Measurements from ENCODE around the gene PIP5K1A. TPM values are rescaled to one million over a fixed set of nuclear protein-coding genes. Genes with fewer than 3 reads are reported as not detected.
A peak's percentile ranks its signal among the peaks of the same experiment; 100 is the strongest.

Gene PIP5K1A
- total RNA-seq, 1 donor from 2014 or later, result 28.5 TPM

DNA sequence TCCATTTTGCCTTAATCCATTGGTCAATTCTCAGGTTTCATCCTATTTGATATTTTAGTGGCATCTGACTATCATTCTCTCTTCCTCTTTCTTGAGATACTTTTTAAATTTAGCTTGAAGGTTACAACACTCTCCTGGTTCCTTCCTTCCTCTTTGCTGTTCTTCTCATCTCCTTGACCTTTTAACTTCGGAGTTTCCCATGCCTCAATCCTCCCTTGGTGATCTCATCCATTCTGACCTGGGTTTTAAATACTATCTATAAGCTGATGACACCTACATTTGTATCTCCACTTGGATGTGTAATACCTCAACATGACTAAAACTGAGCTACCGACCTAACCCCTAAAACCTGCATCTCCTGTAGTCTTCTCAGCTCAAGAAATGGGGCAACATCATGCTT lies 78.9 kb downstream of the PIP5K1A start:
- no peaks in the 10 kb centered on the region for H3K27me3 ChIP-seq (ENCODE audit: low read depth)
- intact Hi-C loops (cut with micrococcal nuclease), result no loop called here

DNA sequence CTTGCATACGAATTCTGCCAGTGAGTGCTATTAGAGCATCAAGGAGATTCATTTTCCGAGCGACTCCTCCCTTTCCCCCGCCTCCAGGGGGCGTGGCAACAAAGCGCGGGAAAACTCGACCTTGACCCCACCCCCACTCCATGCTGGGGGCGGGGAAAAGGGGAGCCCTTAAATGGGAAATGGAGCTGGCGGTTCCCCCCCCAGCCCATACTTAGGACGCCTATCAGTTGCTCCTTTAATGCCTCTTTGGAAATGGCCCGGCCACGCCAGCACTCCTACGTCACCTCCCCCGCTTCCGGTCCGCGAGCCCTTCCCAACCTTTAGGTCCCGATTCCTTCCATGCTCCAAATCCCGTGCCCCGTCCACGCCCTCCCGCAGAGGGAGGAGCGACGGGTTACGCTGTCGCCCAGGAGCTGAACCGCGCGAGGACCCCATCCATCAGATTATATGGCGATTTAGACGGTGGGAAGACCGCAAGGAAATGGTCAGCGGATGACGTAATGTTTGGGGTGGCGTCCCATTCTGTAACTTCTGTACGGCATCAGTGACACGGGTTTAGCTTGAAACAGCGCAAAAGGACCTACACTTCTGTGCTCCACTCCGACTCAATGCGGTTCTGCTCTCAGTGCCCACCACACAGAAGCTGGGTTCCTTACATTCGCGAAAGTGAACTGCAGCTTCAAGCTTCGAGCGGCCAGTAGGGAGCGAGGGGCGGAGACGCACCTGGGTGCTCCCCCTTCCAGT lies 83.0 kb downstream of the PIP5K1A start:
- intact Hi-C loops (cut with micrococcal nuclease), result no loop called here
- DNase-seq, result peak; percentile 96
- TF ChIP-seq, protein P1, sequence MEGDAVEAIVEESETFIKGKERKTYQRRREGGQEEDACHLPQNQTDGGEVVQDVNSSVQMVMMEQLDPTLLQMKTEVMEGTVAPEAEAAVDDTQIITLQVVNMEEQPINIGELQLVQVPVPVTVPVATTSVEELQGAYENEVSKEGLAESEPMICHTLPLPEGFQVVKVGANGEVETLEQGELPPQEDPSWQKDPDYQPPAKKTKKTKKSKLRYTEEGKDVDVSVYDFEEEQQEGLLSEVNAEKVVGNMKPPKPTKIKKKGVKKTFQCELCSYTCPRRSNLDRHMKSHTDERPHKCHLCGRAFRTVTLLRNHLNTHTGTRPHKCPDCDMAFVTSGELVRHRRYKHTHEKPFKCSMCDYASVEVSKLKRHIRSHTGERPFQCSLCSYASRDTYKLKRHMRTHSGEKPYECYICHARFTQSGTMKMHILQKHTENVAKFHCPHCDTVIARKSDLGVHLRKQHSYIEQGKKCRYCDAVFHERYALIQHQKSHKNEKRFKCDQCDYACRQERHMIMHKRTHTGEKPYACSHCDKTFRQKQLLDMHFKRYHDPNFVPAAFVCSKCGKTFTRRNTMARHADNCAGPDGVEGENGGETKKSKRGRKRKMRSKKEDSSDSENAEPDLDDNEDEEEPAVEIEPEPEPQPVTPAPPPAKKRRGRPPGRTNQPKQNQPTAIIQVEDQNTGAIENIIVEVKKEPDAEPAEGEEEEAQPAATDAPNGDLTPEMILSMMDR (IDR thresholded peaks at IDR 0.05; ENCODE audit: borderline replicate concordance), result peak; percentile 47
- Histone ChIP-seq H3K9me3 (replicated peaks) (no peaks in the 10 kb centered on the region), H3K27me3 (ENCODE audit: low read depth) (no peaks in the 10 kb centered on the region), H3K4me1 (peaks cover 31% of the 10 kb centered on the region), H3K27ac (replicated peaks) (peak overlapping the region; percentile 95), H3K36me3 (peaks cover 4% of the 10 kb centered on the region), H3K4me3 (peak overlapping the region; percentile 91)

More for the DNA sequence above, 78.9 kb downstream of the PIP5K1A start:
- Histone ChIP-seq H3K4me3 (no peak overlapping the region), H3K36me3 (peaks cover 3% of the 10 kb centered on the region), H3K9me3 (replicated peaks) (no peaks in the 10 kb centered on the region), H3K27ac (replicated peaks) (no peak overlapping the region), H3K4me1 (peaks cover 10% of the 10 kb centered on the region)
- TF ChIP-seq, protein P1 (IDR thresholded peaks at IDR 0.05; ENCODE audit: borderline replicate concordance), result no peak
- no peak for DNase-seq

DNA sequence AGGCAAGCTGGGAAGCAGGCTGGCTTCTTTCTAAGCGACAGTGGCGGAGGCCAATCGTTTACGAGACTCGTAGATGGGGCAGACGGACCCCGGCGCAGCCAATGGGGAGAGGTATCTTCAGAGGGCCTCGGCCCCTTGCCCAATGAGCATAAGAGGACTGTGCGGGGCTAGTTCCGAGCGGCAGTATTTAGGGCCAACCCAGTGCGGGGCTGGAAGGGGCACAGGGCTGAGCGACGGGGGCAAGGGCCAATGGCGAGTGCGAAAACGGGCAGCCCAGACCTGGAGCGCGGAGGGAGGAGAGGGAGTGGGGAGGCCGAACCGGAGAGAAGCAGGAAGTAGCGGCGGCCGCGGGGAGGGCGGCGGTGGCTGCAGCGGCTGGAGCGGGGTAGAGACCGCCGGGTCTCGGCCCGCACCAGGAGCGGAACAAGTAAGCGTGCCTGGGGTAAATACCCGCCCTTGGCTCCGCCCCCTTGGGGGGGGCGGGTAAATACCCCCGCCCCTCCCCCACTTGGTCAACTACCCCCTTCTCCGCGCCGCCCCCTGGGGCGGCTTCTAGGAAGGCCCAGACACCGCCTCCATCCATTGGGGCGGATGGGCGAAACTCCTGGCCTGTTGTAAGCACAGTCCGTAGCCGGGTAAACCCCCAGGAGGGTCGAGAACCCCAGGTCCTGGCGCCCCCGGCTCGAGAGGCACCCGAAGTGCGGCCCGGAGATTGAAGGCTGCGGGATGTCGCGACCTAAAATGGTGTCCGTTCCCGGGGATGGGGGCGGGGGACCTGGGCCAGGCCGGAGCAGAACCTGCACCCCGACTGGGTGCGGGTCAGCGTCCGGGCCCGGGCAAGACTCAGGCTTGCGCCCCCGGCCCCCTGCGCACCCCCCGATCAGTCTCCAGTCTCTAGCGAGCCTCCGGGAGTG lies 83.9 kb downstream of the PIP5K1A start, which contains the start of gene ZNF687:
TSS of gene ZNF687 (plus strand) at position 331 of the 914 bp plus-strand sequence. CDS start 3,993 bp downstream, outside the sequence.
- peak within 1 kb of the TSS; percentile 95 for H3K27ac ChIP-seq (replicated peaks)
- peaks cover 13% of the 10 kb centered on the region for H3K36me3 ChIP-seq
- H3K27me3 ChIP-seq (ENCODE audit: low read depth), result no peaks in the 10 kb centered on the region
- TF ChIP-seq, protein P1 (IDR thresholded peaks at IDR 0.05; ENCODE audit: borderline replicate concordance), result no peak
- peak within 1 kb of the TSS; percentile 91 for H3K4me3 ChIP-seq
- intact Hi-C loops (cut with micrococcal nuclease), result no loop called here
- peaks cover 31% of the 10 kb centered on the region for H3K4me1 ChIP-seq
- no peaks in the 10 kb centered on the region for H3K9me3 ChIP-seq (replicated peaks)
- DNase-seq, result peak; percentile 100

DNA sequence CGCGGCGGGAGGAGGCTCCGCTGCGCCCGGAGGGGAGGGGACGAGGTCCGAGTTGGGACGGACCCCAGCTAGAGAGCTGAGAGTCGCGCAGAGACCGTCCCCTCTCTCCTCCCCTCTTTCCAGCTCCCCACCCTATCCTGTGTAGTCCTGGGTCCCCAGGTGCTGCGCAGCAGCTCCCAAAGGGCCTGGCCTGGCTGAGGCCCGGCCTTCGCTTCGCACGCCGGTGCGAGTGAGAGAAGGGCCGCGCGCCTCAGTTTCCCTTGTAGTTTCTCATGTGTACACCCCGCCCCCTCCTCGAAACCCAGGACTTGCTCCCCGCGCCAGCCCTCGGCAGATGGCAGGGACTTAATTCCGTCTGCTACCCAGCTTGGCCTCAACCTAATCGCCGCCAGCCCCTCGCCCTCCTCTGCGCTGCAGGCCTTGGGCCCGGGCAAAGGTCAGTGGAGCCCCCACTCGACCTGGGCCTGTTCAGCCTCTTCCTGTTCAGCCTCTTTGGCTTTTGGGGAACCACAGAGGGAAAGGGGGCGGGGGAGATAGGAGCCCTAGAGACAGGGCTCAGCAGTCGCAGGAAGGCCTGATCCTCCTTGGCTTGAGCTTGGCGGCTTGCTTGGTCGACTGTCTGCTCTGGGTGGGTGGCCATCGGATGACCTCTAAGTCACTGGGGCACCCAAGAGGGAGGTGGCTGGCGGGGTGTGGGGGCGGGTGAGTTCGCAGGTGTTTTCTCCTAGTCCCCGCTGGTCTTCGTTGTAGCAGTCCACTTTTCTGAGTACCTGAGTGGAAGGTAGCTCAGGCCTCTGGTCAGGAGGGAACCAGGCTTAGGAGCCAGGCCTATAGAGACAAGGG lies 84.8 kb downstream of the PIP5K1A start:
- DNase-seq, result peak; percentile 33
- intact Hi-C loops (cut with micrococcal nuclease), result no loop called here
- TF ChIP-seq, protein P1 (IDR thresholded peaks at IDR 0.05; ENCODE audit: borderline replicate concordance), result no peak

More for the DNA sequence above, 84.8 kb downstream of the PIP5K1A start:
- Histone ChIP-seq H3K4me1 (peaks cover 31% of the 10 kb centered on the region), H3K27ac (replicated peaks) (peak overlapping the region; percentile 95), H3K27me3 (ENCODE audit: low read depth) (no peaks in the 10 kb centered on the region), H3K36me3 (peaks cover 21% of the 10 kb centered on the region), H3K4me3 (peak overlapping the region; percentile 91), H3K9me3 (replicated peaks) (no peaks in the 10 kb centered on the region)
